HG02970 (cell line): ENCODE results near the gene MMP23B.
"Not testable (repeated sequence)": the region's sequence is repeated elsewhere in the genome, so short reads cannot be mapped to it uniquely, and the experiment has no call there.

ENCODE experiments used
- ATAC-seq: cut with Tn5 transposase; IDR thresholded peaks from one replicate; pipeline ENCODE4 v1.9.1; 2021; ENCODE audit warnings: mild to moderate bottlenecking, moderate library complexity, moderate number of reproducible peaks; ENCODE audit not compliant: unreplicated experiment, low FRiP score

MMP23B gene

GRCh38 chr1:1629430-1630190, 2.4 kb upstream of the MMP23B start:
- ATAC-seq = no peak

GRCh38 chr1:1630191-1630964, 1.6 kb upstream of the MMP23B start:
- ATAC-seq = peak; percentile 61

GRCh38 chr1:1630965-1631781, 800 bp upstream of the MMP23B start:
- ATAC-seq = no peak

- not testable (repeated sequence) for ATAC-seq
Observed at GRCh38 chr1:1633409-1633808, 1.4 kb downstream of the MMP23B start.

GRCh38 chr1:1634613-1635012, 2.6 kb downstream of the MMP23B start:
- not testable (repeated sequence) for ATAC-seq

- ATAC-seq = not testable (repeated sequence)
Observed at GRCh38 chr1:1636621-1637478, 4.9 kb downstream of the MMP23B start.

GRCh38 chr1:1637479-1637875, 5.5 kb downstream of the MMP23B start:
- ATAC-seq = not testable (repeated sequence)

- ATAC-seq = not testable (repeated sequence)
Observed at GRCh38 chr1:1638528-1638927, 6.6 kb downstream of the MMP23B start.

- ATAC-seq = not testable (repeated sequence)
Observed at GRCh38 chr1:1639368-1639767, 7.4 kb downstream of the MMP23B start.

GRCh38 chr1:1640081-1640480, 8.1 kb downstream of the MMP23B start:
- not testable (repeated sequence) for ATAC-seq

- ATAC-seq = not testable (repeated sequence)
Observed at GRCh38 chr1:1640711-1641461, 8.9 kb downstream of the MMP23B start.

GRCh38 chr1:1646326-1646725, 14.4 kb downstream of the MMP23B start:
- not testable (repeated sequence) for ATAC-seq

- not testable (repeated sequence) for ATAC-seq
Observed at GRCh38 chr1:1647567-1648241, 15.7 kb downstream of the MMP23B start.

GRCh38 chr1:1648265-1648664, 16.3 kb downstream of the MMP23B start:
- ATAC-seq = not testable (repeated sequence)

- peak; percentile 89 for ATAC-seq
Observed at GRCh38 chr1:1658583-1659549, 26.9 kb downstream of the MMP23B start, which contains the start of gene CDK11B. Gene CDK11B, minus strand, starts transcription at chr1:1659004. Its CDS starts 1,519 bp downstream, at chr1:1657485.

GRCh38 chr1:1662392-1662791, 30.4 kb downstream of the MMP23B start:
- not testable (repeated sequence) for ATAC-seq

- ATAC-seq = not testable (repeated sequence)
Observed at GRCh38 chr1:1662830-1663560, 31.0 kb downstream of the MMP23B start.
